IMR-90 (cell line): ENCODE results near the gene SLC5A10.

Experiments
- BHLHE40 ChIP-seq: fragments of 150-350 bp; IDR thresholded peaks from 2 replicates; pipeline ENCODE4 v1.6.1; 2016; ENCODE audit warnings: mild to moderate bottlenecking, low read depth, low read length
- CEBPB ChIP-seq: IDR thresholded peaks from 2 replicates; pipeline ENCODE4 v1.6.1; 2012; ENCODE audit warnings: low read depth, low read length, improper control_type of control experiment
- ELK1 ChIP-seq: fragments of 150-350 bp; IDR thresholded peaks from 2 replicates; pipeline ENCODE4 v1.6.1; 2016; ENCODE audit warnings: low read depth, mild to moderate bottlenecking, low read length, moderate library complexity, borderline replicate concordance
- FOS ChIP-seq: fragments of 150-350 bp; IDR thresholded peaks from 2 replicates; pipeline ENCODE4 v1.6.1; 2016; ENCODE audit warnings: low read depth, low read length
- MAZ ChIP-seq: IDR thresholded peaks from 2 replicates; pipeline ENCODE4 v1.6.1; 2012; ENCODE audit warnings: low read depth, mild to moderate bottlenecking, low read length, improper control_type of control experiment, moderate library complexity, borderline replicate concordance
- POLR2A ChIP-seq: IDR thresholded peaks from 2 replicates; pipeline ENCODE4 v1.6.1; 2012; ENCODE audit warnings: mild to moderate bottlenecking, low read depth, low read length
- RAD21 ChIP-seq: IDR thresholded peaks from 2 replicates; pipeline ENCODE4 v1.6.1; 2012; ENCODE audit warnings: low read length, improper control_type of control experiment
- RFX5 ChIP-seq: IDR thresholded peaks from 2 replicates; pipeline ENCODE4 v1.8.0; 2012; ENCODE audit warnings: low read depth, mild to moderate bottlenecking, low read length, moderate library complexity
- TF ChIP-seq, protein P1 (sequence below): conservative IDR thresholded peaks from 2 replicates; pipeline ENCODE4 v1.5.1; 2012; ENCODE audit warnings: mild to moderate bottlenecking, low read depth, low read length, improper control_type of control experiment
- TF ChIP-seq, protein P2 (sequence below): fragments of 150-350 bp; IDR thresholded peaks from 2 replicates; pipeline ENCODE4 v1.6.1; 2017; ENCODE audit warnings: mild to moderate bottlenecking, antibody characterized with exemption, low read length, low read depth

- TF ChIP-seq POLR2A, result no peak
- no peak for TF ChIP-seq FOS
- TF ChIP-seq MAZ, result no peak
- TF ChIP-seq BHLHE40, result no peak
- TF ChIP-seq, protein P1, sequence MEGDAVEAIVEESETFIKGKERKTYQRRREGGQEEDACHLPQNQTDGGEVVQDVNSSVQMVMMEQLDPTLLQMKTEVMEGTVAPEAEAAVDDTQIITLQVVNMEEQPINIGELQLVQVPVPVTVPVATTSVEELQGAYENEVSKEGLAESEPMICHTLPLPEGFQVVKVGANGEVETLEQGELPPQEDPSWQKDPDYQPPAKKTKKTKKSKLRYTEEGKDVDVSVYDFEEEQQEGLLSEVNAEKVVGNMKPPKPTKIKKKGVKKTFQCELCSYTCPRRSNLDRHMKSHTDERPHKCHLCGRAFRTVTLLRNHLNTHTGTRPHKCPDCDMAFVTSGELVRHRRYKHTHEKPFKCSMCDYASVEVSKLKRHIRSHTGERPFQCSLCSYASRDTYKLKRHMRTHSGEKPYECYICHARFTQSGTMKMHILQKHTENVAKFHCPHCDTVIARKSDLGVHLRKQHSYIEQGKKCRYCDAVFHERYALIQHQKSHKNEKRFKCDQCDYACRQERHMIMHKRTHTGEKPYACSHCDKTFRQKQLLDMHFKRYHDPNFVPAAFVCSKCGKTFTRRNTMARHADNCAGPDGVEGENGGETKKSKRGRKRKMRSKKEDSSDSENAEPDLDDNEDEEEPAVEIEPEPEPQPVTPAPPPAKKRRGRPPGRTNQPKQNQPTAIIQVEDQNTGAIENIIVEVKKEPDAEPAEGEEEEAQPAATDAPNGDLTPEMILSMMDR, result no peak
- TF ChIP-seq CEBPB, result no peak
- no peak for TF ChIP-seq RFX5
- TF ChIP-seq, protein P2, sequence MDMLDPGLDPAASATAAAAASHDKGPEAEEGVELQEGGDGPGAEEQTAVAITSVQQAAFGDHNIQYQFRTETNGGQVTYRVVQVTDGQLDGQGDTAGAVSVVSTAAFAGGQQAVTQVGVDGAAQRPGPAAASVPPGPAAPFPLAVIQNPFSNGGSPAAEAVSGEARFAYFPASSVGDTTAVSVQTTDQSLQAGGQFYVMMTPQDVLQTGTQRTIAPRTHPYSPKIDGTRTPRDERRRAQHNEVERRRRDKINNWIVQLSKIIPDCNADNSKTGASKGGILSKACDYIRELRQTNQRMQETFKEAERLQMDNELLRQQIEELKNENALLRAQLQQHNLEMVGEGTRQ, result no peak
- TF ChIP-seq ELK1, result no peak
- no peak for TF ChIP-seq RAD21
Measured at GRCh38 chr17:18964018-18964351, 12.0 kb downstream of the SLC5A10 start.
